ENCODE results near the gene COP1. TPM values are rescaled to one million over a fixed set of nuclear protein-coding genes. Genes with fewer than 3 reads are reported as not detected.

The COP1 gene
- total RNA-seq, 1 donor from 2014 or later: 72.2 TPM

DNA sequence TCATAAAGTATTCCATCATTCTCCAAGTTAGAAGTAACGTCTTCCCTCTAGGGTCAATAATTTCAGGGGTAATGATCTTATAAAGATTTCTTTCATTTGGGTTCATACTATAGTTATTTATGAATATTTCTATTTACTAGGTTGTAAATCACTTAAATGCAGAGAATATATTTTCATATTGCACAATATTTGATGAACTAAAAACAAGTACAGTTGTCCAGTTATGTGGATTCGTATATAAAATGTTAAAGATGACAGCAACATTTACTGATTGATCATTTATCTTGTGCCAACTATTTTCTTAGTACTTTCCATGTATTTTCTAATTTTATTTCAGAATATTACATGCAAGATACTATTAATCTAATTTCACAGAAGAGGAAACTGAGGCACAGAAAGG is 243.3 kb downstream of the COP1 start:
- intact Hi-C loops (cut with DNase I): no loop called here
- no peak overlapping the region for H3K4me3 ChIP-seq
- no peak for DNase-seq (ENCODE audit: extremely low spot score in 2 of 2)

DNA sequence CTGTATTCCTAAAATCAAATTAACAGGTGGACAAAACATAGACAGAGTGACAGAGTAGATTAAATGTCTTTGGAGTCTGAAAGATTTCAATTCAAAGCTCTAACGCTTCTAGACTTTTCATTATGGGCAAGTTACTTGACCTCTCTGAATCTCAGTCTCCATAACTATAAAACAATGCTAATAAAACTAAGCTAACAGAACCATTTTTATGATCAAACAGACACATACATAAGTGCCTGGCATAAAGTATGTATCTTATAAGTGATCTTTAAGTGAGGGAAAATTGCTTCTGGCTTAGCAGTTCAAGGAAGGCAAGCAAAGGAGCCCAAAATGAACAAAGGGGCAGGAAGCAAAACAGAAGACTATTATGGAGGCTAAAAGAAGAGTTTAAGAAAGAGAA is 246.9 kb downstream of the COP1 start:
- Histone ChIP-seq H3K4me1 (no peaks in the 10 kb centered on the region), H3K27ac (no peak overlapping the region), H3K4me3 (no peak overlapping the region), H3K27me3 (no peaks in the 10 kb centered on the region), H3K36me3 (no peaks in the 10 kb centered on the region), H3K9me3 (no peaks in the 10 kb centered on the region)
- TF ChIP-seq, protein P1, sequence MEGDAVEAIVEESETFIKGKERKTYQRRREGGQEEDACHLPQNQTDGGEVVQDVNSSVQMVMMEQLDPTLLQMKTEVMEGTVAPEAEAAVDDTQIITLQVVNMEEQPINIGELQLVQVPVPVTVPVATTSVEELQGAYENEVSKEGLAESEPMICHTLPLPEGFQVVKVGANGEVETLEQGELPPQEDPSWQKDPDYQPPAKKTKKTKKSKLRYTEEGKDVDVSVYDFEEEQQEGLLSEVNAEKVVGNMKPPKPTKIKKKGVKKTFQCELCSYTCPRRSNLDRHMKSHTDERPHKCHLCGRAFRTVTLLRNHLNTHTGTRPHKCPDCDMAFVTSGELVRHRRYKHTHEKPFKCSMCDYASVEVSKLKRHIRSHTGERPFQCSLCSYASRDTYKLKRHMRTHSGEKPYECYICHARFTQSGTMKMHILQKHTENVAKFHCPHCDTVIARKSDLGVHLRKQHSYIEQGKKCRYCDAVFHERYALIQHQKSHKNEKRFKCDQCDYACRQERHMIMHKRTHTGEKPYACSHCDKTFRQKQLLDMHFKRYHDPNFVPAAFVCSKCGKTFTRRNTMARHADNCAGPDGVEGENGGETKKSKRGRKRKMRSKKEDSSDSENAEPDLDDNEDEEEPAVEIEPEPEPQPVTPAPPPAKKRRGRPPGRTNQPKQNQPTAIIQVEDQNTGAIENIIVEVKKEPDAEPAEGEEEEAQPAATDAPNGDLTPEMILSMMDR (IDR thresholded peaks at IDR 0.05): no peak
- no peak for TF ChIP-seq POLR2A (IDR thresholded peaks at IDR 0.05)
- no peak for TF ChIP-seq POLR2AphosphoS5 (IDR thresholded peaks at IDR 0.05; ENCODE audit: insufficient read depth in 1 of 2, low read depth in 1 of 2)
- intact Hi-C loops (cut with DNase I): no loop called here
- DNase-seq (ENCODE audit: extremely low spot score in 2 of 2): no peak

More for the DNA sequence above, 243.3 kb downstream of the COP1 start:
- no peak overlapping the region for H3K27ac ChIP-seq
- peaks cover 0 to 7% of the 10 kb centered on the region in 2 donors for H3K36me3 ChIP-seq
- H3K4me1 ChIP-seq: no peaks in the 10 kb centered on the region
- no peaks in the 10 kb centered on the region for H3K9me3 ChIP-seq
- H3K27me3 ChIP-seq: no peaks in the 10 kb centered on the region
- no peak for TF ChIP-seq POLR2AphosphoS5 (IDR thresholded peaks at IDR 0.05; ENCODE audit: insufficient read depth in 1 of 2, low read depth in 1 of 2)
- no peak for TF ChIP-seq POLR2A (IDR thresholded peaks at IDR 0.05)
- TF ChIP-seq, protein P1 (IDR thresholded peaks at IDR 0.05): no peak

DNA sequence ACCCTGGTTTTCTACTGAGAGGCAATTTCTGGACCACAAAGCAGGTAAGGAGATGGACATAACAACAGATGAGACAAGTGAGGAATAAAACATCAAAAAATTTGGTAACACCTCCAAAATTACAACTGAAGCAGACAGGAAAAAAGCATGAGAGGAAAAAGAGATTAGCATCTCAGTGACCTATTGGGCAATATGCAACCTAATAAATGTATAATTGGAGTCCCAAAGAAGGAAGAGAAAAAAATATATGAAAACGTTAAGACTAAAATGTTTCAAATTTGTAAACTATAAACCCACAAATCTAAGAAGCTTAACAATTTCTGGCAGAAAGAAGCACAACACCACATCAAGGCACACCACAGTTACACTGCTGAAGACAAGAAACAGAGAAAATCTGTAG is 255.5 kb downstream of the COP1 start:
- H3K36me3 ChIP-seq: peaks cover 0 to 11% of the 10 kb centered on the region in 2 donors
- no peak overlapping the region for H3K4me3 ChIP-seq
- no peak overlapping the region for H3K27ac ChIP-seq
- DNase-seq (ENCODE audit: extremely low spot score in 2 of 2): no peak
- intact Hi-C loops (cut with DNase I): no loop called here
- no peaks in the 10 kb centered on the region for H3K27me3 ChIP-seq
- no peak for TF ChIP-seq POLR2A (IDR thresholded peaks at IDR 0.05)
- TF ChIP-seq, protein P1 (IDR thresholded peaks at IDR 0.05): no peak
- TF ChIP-seq POLR2AphosphoS5 (IDR thresholded peaks at IDR 0.05; ENCODE audit: insufficient read depth in 1 of 2, low read depth in 1 of 2): no peak
- no peaks in the 10 kb centered on the region for H3K4me1 ChIP-seq
- H3K9me3 ChIP-seq: no peaks in the 10 kb centered on the region

DNA sequence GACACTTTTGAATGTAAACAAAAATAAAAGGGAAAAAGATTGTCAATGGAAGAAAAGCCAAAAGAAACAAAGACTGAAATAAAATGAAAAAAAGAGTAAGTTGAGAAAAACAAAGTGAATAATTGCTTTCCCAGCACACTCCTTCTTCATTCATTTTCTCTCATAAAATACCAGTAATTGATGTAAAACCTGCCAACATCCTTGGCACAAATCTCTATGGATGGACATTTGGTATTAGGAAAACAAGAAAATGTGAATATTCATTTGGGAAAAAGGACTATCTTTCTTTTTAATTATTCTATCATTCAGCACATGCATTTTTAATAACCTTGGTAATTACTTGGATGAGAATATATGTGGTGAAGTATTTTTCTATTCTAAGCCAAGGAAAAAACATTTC is 259.3 kb downstream of the COP1 start:
- no peak overlapping the region for H3K4me3 ChIP-seq
- no peak for DNase-seq (ENCODE audit: extremely low spot score in 2 of 2)
- TF ChIP-seq, protein P1 (IDR thresholded peaks at IDR 0.05): no peak
- no peak for TF ChIP-seq POLR2AphosphoS5 (IDR thresholded peaks at IDR 0.05; ENCODE audit: insufficient read depth in 1 of 2, low read depth in 1 of 2)
- no peak for TF ChIP-seq POLR2A (IDR thresholded peaks at IDR 0.05)
- H3K27me3 ChIP-seq: no peaks in the 10 kb centered on the region
- H3K36me3 ChIP-seq: peaks cover 0 to 11% of the 10 kb centered on the region in 2 donors
- H3K27ac ChIP-seq: no peak overlapping the region
- H3K9me3 ChIP-seq: no peaks in the 10 kb centered on the region
- no peaks in the 10 kb centered on the region for H3K4me1 ChIP-seq
- intact Hi-C loops (cut with DNase I): no loop called here

DNA sequence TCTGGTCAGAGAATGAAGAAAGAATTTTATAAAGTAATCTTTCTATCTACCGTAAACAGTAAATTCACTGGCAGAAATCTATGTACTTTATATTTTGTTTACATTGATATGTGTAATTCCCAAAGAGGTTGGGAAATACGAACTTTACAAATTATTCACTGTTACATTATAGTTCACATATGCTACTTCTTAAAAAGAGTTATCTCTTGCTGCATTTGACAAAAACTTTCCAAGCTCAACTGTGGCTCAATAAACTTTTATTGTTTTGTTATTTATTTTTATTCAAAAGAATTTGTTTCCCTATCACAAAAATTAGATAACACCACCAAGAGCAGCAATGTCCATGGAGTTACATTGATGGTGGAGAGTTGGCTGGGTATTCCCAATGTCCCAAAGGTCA is 262.5 kb downstream of the COP1 start:
- no peaks in the 10 kb centered on the region for H3K9me3 ChIP-seq
- H3K4me1 ChIP-seq: no peaks in the 10 kb centered on the region
- H3K27me3 ChIP-seq: no peaks in the 10 kb centered on the region
- DNase-seq (ENCODE audit: extremely low spot score in 2 of 2): no peak
- intact Hi-C loops (cut with DNase I): no loop called here
- H3K27ac ChIP-seq: no peak overlapping the region
- TF ChIP-seq, protein P1 (IDR thresholded peaks at IDR 0.05): no peak
- TF ChIP-seq POLR2AphosphoS5 (IDR thresholded peaks at IDR 0.05; ENCODE audit: insufficient read depth in 1 of 2, low read depth in 1 of 2) (no peak), POLR2A (IDR thresholded peaks at IDR 0.05) (no peak)
- H3K36me3 ChIP-seq: peaks cover 0 to 10% of the 10 kb centered on the region in 2 donors
- H3K4me3 ChIP-seq: no peak overlapping the region

Measured in vagina (tissue), 2 donors.